GM12878 (cell line): Measurements from ENCODE around the gene CREBRF. TPM values are rescaled to one million over a fixed set of nuclear protein-coding genes. Genes with fewer than 3 reads are reported as not detected.
A peak's percentile ranks its signal among the peaks of the same experiment; 100 is the strongest.

Experiments used
- ASH2L ChIP-seq: fragments of 300-600, 200-600 bp; sonication (generic); IDR thresholded peaks from 2 replicates; pipeline ENCODE4 v1.6.1; 2017; ENCODE audit warnings: low read depth, mild to moderate bottlenecking, borderline replicate concordance
- ATF7 ChIP-seq: fragments of 450-650 bp; IDR thresholded peaks from 2 replicates; pipeline ENCODE4 v1.6.1; 2016; ENCODE audit warnings: low read depth, mild to moderate bottlenecking
- BMI1 ChIP-seq: fragments of 450-650 bp; IDR thresholded peaks from 2 replicates; pipeline ENCODE4 v1.6.1; 2016; ENCODE audit warnings: mild to moderate bottlenecking, moderate library complexity, borderline replicate concordance
- CHD1 ChIP-seq: IDR thresholded peaks from 2 replicates; pipeline ENCODE4 v1.6.1; 2012; ENCODE audit warnings: low read depth, low read length, improper control_type of control experiment
- EED ChIP-seq: sonication (generic); IDR thresholded peaks from 2 replicates; pipeline ENCODE4 v1.6.1; 2016; ENCODE audit warnings: antibody characterized with exemption, low read depth
- ETV6 ChIP-seq, 2 experiments: fragments of 450-650 bp in 1 of 2; IDR thresholded peaks in 1 of 2; conservative IDR thresholded peaks in 1 of 2; 2 replicates each; pipeline ENCODE4 v1.6.1; 2014; ENCODE audit warnings: antibody characterized with exemption in 1 of 2, borderline replicate concordance in 1 of 2, low read depth in 1 of 2, mild to moderate bottlenecking in 1 of 2, moderate library complexity in 1 of 2
- IKZF2 ChIP-seq, 2 experiments: fragments of 450-650 bp; IDR thresholded peaks; 2 replicates each; pipeline ENCODE4 v1.6.1; 2017; ENCODE audit warnings: mild to moderate bottlenecking in 2 of 2, moderate library complexity in 2 of 2
- MEF2A ChIP-seq: IDR thresholded peaks from 2 replicates; pipeline ENCODE4 v1.6.1; 2011; ENCODE audit warnings: low read depth, mild to moderate bottlenecking, low read length, moderate library complexity; ENCODE audit not compliant: insufficient read depth
- MXI1 ChIP-seq: fragments of 150-350 bp; IDR thresholded peaks from 2 replicates; pipeline ENCODE4 v1.6.1; 2011; ENCODE audit warnings: low read depth, mild to moderate bottlenecking, inconsistent platforms, low read length, improper control_type of control experiment
- NBN ChIP-seq: fragments of 450-650 bp; IDR thresholded peaks from 2 replicates; pipeline ENCODE4 v1.6.1; 2016
- NFYB ChIP-seq: IDR thresholded peaks from 2 replicates; pipeline ENCODE4 v1.6.1; 2011; ENCODE audit warnings: low read depth, mild to moderate bottlenecking, low read length, improper control_type of control experiment, moderate library complexity; ENCODE audit not compliant: insufficient read depth
- POLR2AphosphoS2 ChIP-seq: IDR thresholded peaks from 2 replicates; pipeline ENCODE4 v1.6.1; 2011; ENCODE audit warnings: low read depth, mild to moderate bottlenecking, low read length, improper control_type of control experiment, moderate library complexity
- POU2F2 ChIP-seq: IDR thresholded peaks from 3 replicates; pipeline ENCODE4 v1.6.1; 2011; ENCODE audit warnings: low read depth, mild to moderate bottlenecking, low read length, borderline replicate concordance
- SMARCA5 ChIP-seq: fragments of 450-650 bp; IDR thresholded peaks from 2 replicates; pipeline ENCODE4 v1.6.1; 2017; ENCODE audit warnings: mild to moderate bottlenecking
- SREBF1 ChIP-seq: IDR thresholded peaks from 2 replicates; pipeline ENCODE4 v1.6.1; 2012; ENCODE audit warnings: mild to moderate bottlenecking, low read length
- STAT1 ChIP-seq: fragments of 450-650 bp; conservative IDR thresholded peaks from 2 replicates; pipeline ENCODE4 v1.6.1; 2014; ENCODE audit warnings: antibody characterized with exemption, mild to moderate bottlenecking
- TCF7 ChIP-seq: IDR thresholded peaks from 2 replicates; pipeline ENCODE4 v1.6.1; 2014; ENCODE audit warnings: antibody characterized with exemption, borderline replicate concordance
- ZBED1 ChIP-seq: IDR thresholded peaks from 2 replicates; pipeline ENCODE4 v1.6.1; 2016; ENCODE audit warnings: borderline replicate concordance
- ZNF24 ChIP-seq: fragments of 450-650 bp; IDR thresholded peaks from 2 replicates; pipeline ENCODE4 v1.6.1; 2017; ENCODE audit warnings: antibody characterized with exemption, mild to moderate bottlenecking
- ZSCAN29 ChIP-seq: fragments of 450-650 bp; IDR thresholded peaks from 2 replicates; pipeline ENCODE4 v1.6.1; 2017; ENCODE audit warnings: mild to moderate bottlenecking, moderate library complexity
- polyA plus RNA-seq, 11 experiments: library from polyadenylated mRNA; depleted of rRNA in 4 of 11; unstranded in 6 of 11; stranded (reverse) in 5 of 11; fragments of >200 nt; fragmentation: Nextera tagmentation in 4 of 11; fragmentation: Illumina TruSeq in 1 of 11; extraction: Ambion mirVana in 4 of 11; extraction: Trizol in 1 of 11; gene quantifications; 1 replicate in 1 of 11; 2 replicates in 10 of 11; pipeline versions ENCODE4 v1.2.1 to v1.2.3, GENCODE V29; 2011 to 2016; ENCODE audit warnings: inconsistent platforms in 2 of 11, missing spikeins in 2 of 11, low read depth in 1 of 11
- total RNA-seq, 4 experiments: library from RNA; depleted of rRNA in 3 of 4; stranded (reverse); fragments of >200 nt in 3 of 4; fragmentation: Illumina TruSeq in 1 of 4; extraction: Trizol in 1 of 4; gene quantifications; 2 replicates each; pipeline versions ENCODE4 v1.2.1 to v1.2.3, GENCODE V29; 2013 to 2021
- TF ChIP-seq, protein P1 (sequence below): fragments of 450-650 bp; formaldehyde crosslinking; IDR thresholded peaks from 2 replicates; pipeline ENCODE4 v1.5.0; 2022; ENCODE audit warnings: mild to moderate bottlenecking, missing genetic modification characterization
- TF ChIP-seq, protein P2 (sequence below): IDR thresholded peaks from 2 replicates; pipeline ENCODE4 v1.6.1; 2011; ENCODE audit warnings: low read depth, low read length, improper control_type of control experiment, borderline replicate concordance
- TF ChIP-seq, protein P3 (sequence below): fragments of 450-650 bp; IDR thresholded peaks from 2 replicates; pipeline ENCODE4 v1.6.1; 2017; ENCODE audit warnings: low read depth, mild to moderate bottlenecking, moderate library complexity
- TF ChIP-seq, protein P4 (sequence below): fragments of 450-650 bp; IDR thresholded peaks from 2 replicates; pipeline ENCODE4 v1.6.1; 2017; ENCODE audit warnings: borderline replicate concordance

Gene CREBRF
- total and polyA plus RNA-seq, 10 of the 15 experiments (the other 5 are each of a cell fraction or from before 2014, with no cell fraction given), result 1.2 to 12.7 (median 3.9) TPM

DNA sequence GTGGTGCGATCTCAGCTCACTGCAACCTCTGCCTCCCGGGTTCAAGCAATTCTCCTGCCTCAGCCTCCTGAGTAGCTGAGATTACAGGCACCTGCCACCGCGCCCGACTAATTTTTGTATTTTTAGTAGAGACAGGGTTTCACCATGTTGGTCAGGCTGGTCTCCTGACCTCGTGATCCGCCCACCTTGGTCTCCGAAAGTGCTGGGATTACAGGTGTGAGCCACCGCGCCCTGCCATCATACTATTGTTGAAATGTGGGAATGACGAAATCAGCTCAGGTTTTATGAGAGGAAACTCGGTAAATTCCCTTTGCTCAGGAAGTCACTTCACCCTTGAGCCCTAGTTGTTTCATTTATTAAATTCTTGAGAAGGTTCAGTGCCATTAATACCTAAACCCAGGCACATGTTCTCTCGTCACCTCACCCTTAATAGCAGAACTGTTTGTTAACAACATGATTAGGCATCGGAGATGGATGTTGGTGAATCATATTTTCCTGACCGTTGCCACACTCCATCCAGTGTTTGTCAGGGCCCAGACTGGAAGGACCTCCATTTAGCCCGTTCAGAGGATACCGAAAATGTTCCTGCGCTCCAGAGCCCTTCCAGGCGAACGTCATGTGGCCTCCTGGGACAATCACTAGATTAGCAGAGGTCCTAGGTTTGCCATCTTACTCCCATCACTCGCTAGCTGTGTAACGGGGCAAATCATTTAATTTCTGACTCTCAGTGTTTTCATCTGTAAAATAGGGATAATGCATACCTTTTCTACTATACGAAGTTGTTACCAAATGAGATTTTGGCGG is 20.0 kb upstream of the CREBRF start (continued):
- TF ChIP-seq ATF7 (peak; percentile 96), STAT1 (no peak), POU2F2 (no peak), EED (peak; percentile 72), MEF2A (no peak), BMI1 (no peak; the same call in 1 of the 2 replicates), TCF7 (no peak), IKZF2 (IDR thresholded peaks at IDR 0.05) (peak; percentile 96 to 98), ZSCAN29 (no peak), ZBED1 (no peak), MXI1 (peak; percentile 55; the same call in 1 of the 2 replicates), ZNF24 (0 out of 2 replicates have a peak, but pooled peaks have one; percentile 18), NBN (peak; percentile 95; the same call in 1 of the 2 replicates), CHD1 (no peak), SMARCA5 (peak; percentile 75), ASH2L (no peak), NFYB (no peak), ETV6 (conservative IDR thresholded peaks at IDR 0.05 in 1 of 2, IDR thresholded peaks at IDR 0.05 in 1 of 2; ENCODE audit: borderline replicate concordance in 1 of 2, low read depth in 1 of 2) (peak in 1 of 2 experiments; percentile 26; a peak in 1 of 4 replicates), SREBF1 (no peak), POLR2AphosphoS2 (peak; percentile 44; the same call in 1 of the 2 replicates)
- TF ChIP-seq, protein P1, sequence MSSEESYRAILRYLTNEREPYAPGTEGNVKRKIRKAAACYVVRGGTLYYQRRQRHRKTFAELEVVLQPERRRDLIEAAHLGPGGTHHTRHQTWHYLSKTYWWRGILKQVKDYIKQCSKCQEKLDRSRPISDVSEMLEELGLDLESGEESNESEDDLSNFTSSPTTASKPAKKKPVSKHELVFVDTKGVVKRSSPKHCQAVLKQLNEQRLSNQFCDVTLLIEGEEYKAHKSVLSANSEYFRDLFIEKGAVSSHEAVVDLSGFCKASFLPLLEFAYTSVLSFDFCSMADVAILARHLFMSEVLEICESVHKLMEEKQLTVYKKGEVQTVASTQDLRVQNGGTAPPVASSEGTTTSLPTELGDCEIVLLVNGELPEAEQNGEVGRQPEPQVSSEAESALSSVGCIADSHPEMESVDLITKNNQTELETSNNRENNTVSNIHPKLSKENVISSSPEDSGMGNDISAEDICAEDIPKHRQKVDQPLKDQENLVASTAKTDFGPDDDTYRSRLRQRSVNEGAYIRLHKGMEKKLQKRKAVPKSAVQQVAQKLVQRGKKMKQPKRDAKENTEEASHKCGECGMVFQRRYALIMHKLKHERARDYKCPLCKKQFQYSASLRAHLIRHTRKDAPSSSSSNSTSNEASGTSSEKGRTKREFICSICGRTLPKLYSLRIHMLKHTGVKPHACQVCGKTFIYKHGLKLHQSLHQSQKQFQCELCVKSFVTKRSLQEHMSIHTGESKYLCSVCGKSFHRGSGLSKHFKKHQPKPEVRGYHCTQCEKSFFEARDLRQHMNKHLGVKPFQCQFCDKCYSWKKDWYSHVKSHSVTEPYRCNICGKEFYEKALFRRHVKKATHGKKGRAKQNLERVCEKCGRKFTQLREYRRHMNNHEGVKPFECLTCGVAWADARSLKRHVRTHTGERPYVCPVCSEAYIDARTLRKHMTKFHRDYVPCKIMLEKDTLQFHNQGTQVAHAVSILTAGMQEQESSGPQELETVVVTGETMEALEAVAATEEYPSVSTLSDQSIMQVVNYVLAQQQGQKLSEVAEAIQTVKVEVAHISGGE (CRISPR knock-in tag), result no peak
- TF ChIP-seq, protein P2, sequence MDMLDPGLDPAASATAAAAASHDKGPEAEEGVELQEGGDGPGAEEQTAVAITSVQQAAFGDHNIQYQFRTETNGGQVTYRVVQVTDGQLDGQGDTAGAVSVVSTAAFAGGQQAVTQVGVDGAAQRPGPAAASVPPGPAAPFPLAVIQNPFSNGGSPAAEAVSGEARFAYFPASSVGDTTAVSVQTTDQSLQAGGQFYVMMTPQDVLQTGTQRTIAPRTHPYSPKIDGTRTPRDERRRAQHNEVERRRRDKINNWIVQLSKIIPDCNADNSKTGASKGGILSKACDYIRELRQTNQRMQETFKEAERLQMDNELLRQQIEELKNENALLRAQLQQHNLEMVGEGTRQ, result no peak
- TF ChIP-seq, protein P3, sequence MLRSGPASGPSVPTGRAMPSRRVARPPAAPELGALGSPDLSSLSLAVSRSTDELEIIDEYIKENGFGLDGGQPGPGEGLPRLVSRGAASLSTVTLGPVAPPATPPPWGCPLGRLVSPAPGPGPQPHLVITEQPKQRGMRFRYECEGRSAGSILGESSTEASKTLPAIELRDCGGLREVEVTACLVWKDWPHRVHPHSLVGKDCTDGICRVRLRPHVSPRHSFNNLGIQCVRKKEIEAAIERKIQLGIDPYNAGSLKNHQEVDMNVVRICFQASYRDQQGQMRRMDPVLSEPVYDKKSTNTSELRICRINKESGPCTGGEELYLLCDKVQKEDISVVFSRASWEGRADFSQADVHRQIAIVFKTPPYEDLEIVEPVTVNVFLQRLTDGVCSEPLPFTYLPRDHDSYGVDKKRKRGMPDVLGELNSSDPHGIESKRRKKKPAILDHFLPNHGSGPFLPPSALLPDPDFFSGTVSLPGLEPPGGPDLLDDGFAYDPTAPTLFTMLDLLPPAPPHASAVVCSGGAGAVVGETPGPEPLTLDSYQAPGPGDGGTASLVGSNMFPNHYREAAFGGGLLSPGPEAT, result peak; percentile 91
- TF ChIP-seq, protein P4, sequence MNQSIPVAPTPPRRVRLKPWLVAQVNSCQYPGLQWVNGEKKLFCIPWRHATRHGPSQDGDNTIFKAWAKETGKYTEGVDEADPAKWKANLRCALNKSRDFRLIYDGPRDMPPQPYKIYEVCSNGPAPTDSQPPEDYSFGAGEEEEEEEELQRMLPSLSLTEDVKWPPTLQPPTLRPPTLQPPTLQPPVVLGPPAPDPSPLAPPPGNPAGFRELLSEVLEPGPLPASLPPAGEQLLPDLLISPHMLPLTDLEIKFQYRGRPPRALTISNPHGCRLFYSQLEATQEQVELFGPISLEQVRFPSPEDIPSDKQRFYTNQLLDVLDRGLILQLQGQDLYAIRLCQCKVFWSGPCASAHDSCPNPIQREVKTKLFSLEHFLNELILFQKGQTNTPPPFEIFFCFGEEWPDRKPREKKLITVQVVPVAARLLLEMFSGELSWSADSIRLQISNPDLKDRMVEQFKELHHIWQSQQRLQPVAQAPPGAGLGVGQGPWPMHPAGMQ, result no peak
